Measurements from ENCODE around the gene MLH3.

Gene MLH3

GRCh38 chr14:75066691-75067090, 15.4 kb upstream of the MLH3 start:
- no peak for DNase-seq

- DNase-seq = no peak
These were observed 12.9 kb upstream of the MLH3 start for GRCh38 chr14:75064205-75064567.

- peak; percentile 97 for DNase-seq
These were observed 12.4 kb upstream of the MLH3 start, which contains the start of gene ACYP1 for GRCh38 chr14:75063491-75064204. ACYP1 (minus strand) TSS chr14:75064024; CDS start chr14:75063553, 471 bp downstream.

GRCh38 chr14:75063013-75063412, 11.7 kb upstream of the MLH3 start:
- peak; percentile 34 for DNase-seq

- no peak for DNase-seq
These were observed 9.2 kb upstream of the MLH3 start for GRCh38 chr14:75060420-75060819.

GRCh38 chr14:75059642-75060041, 8.4 kb upstream of the MLH3 start:
- DNase-seq = no peak

- no peak for DNase-seq
These were observed 3.2 kb upstream of the MLH3 start for GRCh38 chr14:75054421-75054820.

- DNase-seq = no peak
These were observed 2.4 kb upstream of the MLH3 start for GRCh38 chr14:75053396-75054291.

GRCh38 chr14:75051556-75051899, 261 bp upstream of the MLH3 start:
- DNase-seq = no peak

GRCh38 chr14:75049731-75050201, 1.5 kb downstream of the MLH3 start:
- DNase-seq = no peak

- no peak for DNase-seq
These were observed 2.1 kb downstream of the MLH3 start for GRCh38 chr14:75049136-75049535.

- no peak for DNase-seq
These were observed 3.2 kb downstream of the MLH3 start for GRCh38 chr14:75048101-75048500.

GRCh38 chr14:75047506-75047905, 3.8 kb downstream of the MLH3 start:
- no peak for DNase-seq

GRCh38 chr14:75046899-75047298, 4.4 kb downstream of the MLH3 start:
- DNase-seq = no peak

GRCh38 chr14:75046275-75046674, 5.0 kb downstream of the MLH3 start:
- no peak for DNase-seq

GRCh38 chr14:75044752-75045151, 6.5 kb downstream of the MLH3 start:
- peak; percentile 11 for DNase-seq

GRCh38 chr14:75044322-75044721, 6.9 kb downstream of the MLH3 start:
- no peak for DNase-seq

GRCh38 chr14:75042035-75042434, 9.2 kb downstream of the MLH3 start:
- peak; percentile 60 for DNase-seq

GRCh38 chr14:75041613-75042012, 9.7 kb downstream of the MLH3 start:
- no peak for DNase-seq

- DNase-seq = no peak
These were observed 10.3 kb downstream of the MLH3 start for GRCh38 chr14:75040959-75041358.

GRCh38 chr14:75040507-75040906, 10.8 kb downstream of the MLH3 start:
- DNase-seq = no peak

GRCh38 chr14:75032939-75033338, 18.3 kb downstream of the MLH3 start:
- peak; percentile 76 for DNase-seq

GRCh38 chr14:75030147-75030546, 21.1 kb downstream of the MLH3 start:
- no peak for DNase-seq

GRCh38 chr14:75025876-75026275, 25.4 kb downstream of the MLH3 start:
- no peak for DNase-seq
